Stimulated activated CD8-positive, alpha-beta memory T cell treated with anti-CD3 and anti-CD28 coated beads, Interleukin-7, amount 100 ng/mL, for 24 hours (primary cell): Measurements from ENCODE around the gene CATSPERD.
"Not testable (repeated sequence)": the region's sequence is repeated elsewhere in the genome, so short reads cannot be mapped to it uniquely, and the experiment has no call there.

ENCODE experiments used
- DNase-seq: peaks from one replicate; pipeline ENCODE4 v3.0.0-alpha.2; 2020; ENCODE audit warnings: low read depth

CATSPERD gene

GRCh38 chr19:5727453-5728050 lies 7.1 kb downstream of the CATSPERD start:
- no peak for DNase-seq

GRCh38 chr19:5733172-5733571 lies 12.7 kb downstream of the CATSPERD start:
- DNase-seq: not testable (repeated sequence)

GRCh38 chr19:5738423-5738822 lies 18.0 kb downstream of the CATSPERD start:
- no peak for DNase-seq

- DNase-seq: no peak
These were observed 21.6 kb downstream of the CATSPERD start for GRCh38 chr19:5742051-5742450.

DNA sequence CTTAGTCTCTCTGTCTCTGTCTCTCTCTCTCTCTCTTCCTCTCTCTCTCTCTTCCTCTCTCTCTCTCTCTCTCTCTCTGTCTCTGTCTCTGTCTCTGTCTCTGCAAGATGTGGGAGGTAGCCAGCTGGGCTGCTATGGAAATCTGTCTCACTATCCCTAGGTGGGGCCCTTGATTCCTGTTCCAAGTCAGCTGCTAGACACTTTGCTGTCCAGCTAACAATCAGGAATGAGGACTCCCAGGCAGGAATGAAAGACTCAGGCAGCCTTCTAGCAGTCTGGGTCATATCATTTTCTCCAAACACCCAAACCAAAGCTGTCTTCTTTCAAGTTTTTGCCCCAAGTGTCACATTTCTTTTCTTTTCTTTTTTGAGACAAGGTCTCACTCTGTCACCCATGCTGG lies 23.2 kb downstream of the CATSPERD start:
- no peak for DNase-seq

- not testable (repeated sequence) for DNase-seq
These were observed 24.6 kb downstream of the CATSPERD start for GRCh38 chr19:5744999-5745398.

GRCh38 chr19:5748920-5749319 lies 28.5 kb downstream of the CATSPERD start:
- DNase-seq: not testable (repeated sequence)

DNA sequence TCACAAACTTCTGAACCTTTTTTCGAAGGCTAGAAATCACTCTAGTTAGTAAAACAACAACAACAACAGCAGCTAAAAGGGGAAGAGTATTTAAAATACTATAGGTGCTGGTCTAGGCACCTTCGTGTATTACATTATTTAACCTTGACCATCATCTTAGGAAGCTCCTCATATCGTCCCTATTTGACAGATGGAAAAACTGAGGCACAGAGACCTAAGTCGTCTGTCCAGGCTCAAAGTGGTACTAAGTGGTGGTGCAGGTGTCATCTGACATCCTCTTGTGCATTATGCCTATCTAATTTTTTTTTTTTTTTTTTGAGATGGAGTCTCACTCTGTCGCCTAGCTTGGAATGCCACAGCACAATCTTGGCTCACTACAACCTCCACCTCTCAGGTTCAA lies 29.1 kb downstream of the CATSPERD start:
- no peak for DNase-seq

- no peak for DNase-seq
These were observed 31.3 kb downstream of the CATSPERD start for GRCh38 chr19:5751709-5752108.

DNA sequence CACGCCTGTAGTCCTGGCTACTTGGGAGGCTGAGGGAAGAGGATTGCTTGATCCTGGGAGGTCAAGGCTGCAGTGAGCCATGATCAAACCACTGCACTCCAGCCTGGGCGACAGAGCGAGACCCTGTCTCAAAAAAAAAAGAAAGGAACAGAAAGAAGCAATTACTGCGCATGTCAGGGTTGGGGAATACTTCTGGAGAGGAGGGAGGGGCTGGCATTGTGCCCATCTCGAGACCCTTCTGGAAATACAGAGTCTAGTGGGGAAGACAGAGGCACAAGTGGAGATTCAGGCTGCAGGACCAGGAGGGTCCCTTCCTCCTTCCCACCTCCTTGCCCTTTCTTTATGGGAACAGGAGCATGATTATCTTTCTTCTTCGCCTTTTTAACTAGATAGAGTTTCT lies 33.3 kb downstream of the CATSPERD start:
- no peak for DNase-seq

- DNase-seq: no peak
These were observed 42.3 kb downstream of the CATSPERD start for GRCh38 chr19:5762608-5763217.

- no peak for DNase-seq
These were observed 44.8 kb downstream of the CATSPERD start for GRCh38 chr19:5765220-5765619.

DNA sequence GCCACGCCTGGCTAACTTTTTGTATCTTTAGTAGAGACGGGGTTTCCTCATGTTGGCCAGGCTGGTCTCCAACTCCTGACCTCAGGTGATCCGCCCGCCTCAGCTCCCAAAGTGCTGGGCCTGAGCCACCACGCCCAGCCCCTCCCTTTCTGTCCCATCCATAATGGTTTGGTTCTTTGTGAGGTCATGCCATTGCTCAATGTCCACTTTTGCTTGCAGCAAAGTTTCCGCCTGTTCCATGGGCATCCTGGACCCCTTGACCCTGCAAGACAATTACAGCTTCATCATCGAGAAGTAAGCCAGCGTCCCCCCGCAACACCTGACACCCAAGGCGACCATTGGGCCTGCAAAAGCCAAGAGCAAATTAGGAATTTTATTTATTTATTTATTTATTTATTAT lies 47.5 kb downstream of the CATSPERD start:
- DNase-seq: no peak

GRCh38 chr19:5772416-5772815 lies 52.0 kb downstream of the CATSPERD start:
- DNase-seq: no peak

- DNase-seq: no peak
These were observed 52.8 kb downstream of the CATSPERD start for GRCh38 chr19:5773276-5773675.

DNA sequence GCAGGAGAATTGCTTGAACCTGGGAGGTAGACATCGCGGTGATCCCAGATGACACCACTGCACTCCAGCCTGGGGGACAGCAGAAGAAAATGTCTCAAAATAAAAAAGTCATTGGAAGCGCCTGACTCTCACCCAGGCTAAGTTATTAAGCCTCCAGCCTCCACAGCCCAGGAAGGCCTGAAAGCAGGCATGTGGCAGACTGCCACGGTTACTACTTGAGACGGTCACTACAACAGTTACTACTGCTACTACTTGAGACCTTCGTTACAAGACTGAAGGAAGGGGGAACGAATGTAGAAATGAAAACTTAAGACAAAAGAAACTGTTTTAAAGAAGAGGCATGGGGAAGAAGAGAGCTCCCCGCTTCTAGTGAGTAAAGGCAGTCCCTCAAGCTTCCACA lies 54.5 kb downstream of the CATSPERD start:
- DNase-seq: no peak

- no peak for DNase-seq
These were observed 55.4 kb downstream of the CATSPERD start for GRCh38 chr19:5775668-5776309.

DNA sequence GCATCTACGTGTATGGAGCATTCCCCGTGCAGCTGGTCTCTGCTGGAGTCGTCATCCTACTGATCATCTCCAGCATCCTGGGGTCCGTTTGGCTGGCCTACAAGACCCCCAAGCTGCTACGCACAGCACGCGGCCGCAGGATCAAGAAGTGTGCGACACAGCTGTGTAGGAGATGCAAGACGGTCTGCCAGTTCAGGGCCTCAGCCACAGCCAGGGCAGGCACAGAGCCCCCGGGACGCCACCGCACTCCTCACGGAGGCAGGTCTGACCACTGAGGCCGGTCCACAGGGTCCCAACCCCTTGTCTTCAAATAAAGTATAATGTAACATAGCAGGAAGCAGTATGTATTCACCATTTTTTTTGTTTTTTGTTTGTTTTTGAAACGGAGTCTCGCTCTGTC lies 58.0 kb downstream of the CATSPERD start:
- no peak for DNase-seq

- DNase-seq: not testable (repeated sequence)
These were observed 60.5 kb downstream of the CATSPERD start for GRCh38 chr19:5780916-5781315.

GRCh38 chr19:5782322-5782721 lies 61.9 kb downstream of the CATSPERD start:
- DNase-seq: no peak

GRCh38 chr19:5782945-5783919 lies 62.8 kb downstream of the CATSPERD start:
- DNase-seq: no peak

DNA sequence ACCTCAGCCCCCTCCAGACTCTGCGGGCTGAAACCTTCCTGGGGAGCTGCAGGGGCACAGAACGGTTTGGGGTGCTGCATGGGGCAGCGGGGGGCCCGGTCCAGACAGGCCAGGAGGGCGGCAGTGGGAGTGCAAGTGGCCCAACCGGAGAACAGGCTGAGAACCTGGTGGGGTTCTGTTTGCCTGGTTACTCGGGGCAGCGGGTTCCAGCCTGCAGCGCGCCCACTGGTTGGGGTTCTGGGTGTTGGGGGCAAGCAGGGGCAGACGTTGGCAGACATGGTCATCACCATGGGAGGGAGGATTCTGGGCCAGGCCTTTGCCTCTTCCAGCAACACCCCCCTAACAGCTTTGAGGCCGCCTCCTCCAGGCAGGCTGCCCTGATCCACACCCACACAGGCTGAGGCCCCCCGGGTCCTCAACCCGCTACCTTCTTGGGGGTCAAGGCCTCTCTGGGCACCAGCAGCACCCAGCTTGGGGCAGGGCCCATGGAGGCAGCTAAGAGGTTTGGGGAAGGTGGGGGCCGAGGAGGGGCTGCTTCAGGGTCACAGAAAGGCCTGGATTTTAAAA lies 64.2 kb downstream of the CATSPERD start, which contains the start of gene PRR22:
Gene PRR22 (minus strand): TSS at position 166 of the 567 bp plus-strand sequence. CDS start 86 bp downstream, at position 80.
- no peak for DNase-seq
